WTC11 (cell line): Measurements from ENCODE around the gene HDAC8.

Experiments used
- ATF6 ChIP-seq: sonication (generic); formaldehyde crosslinking; IDR thresholded peaks from 2 replicates; pipeline ENCODE4 v1.8.1; 2023; ENCODE audit warnings: mild to moderate bottlenecking, missing genetic modification reagents
- CBFB ChIP-seq: sonication (generic); formaldehyde crosslinking; IDR thresholded peaks from 2 replicates; pipeline ENCODE4 v1.8.1; 2022; ENCODE audit warnings: mild to moderate bottlenecking, low read depth, missing genetic modification reagents
- CTCF ChIP-seq: fragments of 200-600 bp; IDR thresholded peaks from 2 replicates; pipeline ENCODE4 v1.8.0; 2022; ENCODE audit warnings: antibody characterized with exemption
- ELF4 ChIP-seq: sonication (generic); formaldehyde crosslinking; IDR thresholded peaks from 2 replicates; pipeline ENCODE4 v1.8.1; 2022; ENCODE audit warnings: low read depth, mild to moderate bottlenecking, moderate library complexity, missing genetic modification reagents
- ETV6 ChIP-seq: sonication (generic); formaldehyde crosslinking; IDR thresholded peaks from 2 replicates; pipeline ENCODE4 v1.8.1; 2022; ENCODE audit warnings: mild to moderate bottlenecking, missing genetic modification reagents
- FOXP4 ChIP-seq: sonication (generic); formaldehyde crosslinking; IDR thresholded peaks from 2 replicates; pipeline ENCODE4 v1.8.0; 2022; ENCODE audit warnings: mild to moderate bottlenecking, missing genetic modification reagents
- JUN ChIP-seq: sonication (generic); formaldehyde crosslinking; IDR thresholded peaks from 2 replicates; pipeline ENCODE4 v1.8.0; 2023; ENCODE audit warnings: mild to moderate bottlenecking, missing genetic modification reagents
- SP1 ChIP-seq: sonication (generic); formaldehyde crosslinking; conservative IDR thresholded peaks from 2 replicates; pipeline ENCODE4 v1.8.1; 2022; ENCODE audit warnings: missing genetic modification reagents
- STAT6 ChIP-seq: sonication (generic); formaldehyde crosslinking; conservative IDR thresholded peaks from 2 replicates; pipeline ENCODE4 v1.8.1; 2023; ENCODE audit warnings: mild to moderate bottlenecking, low read depth, missing genetic modification reagents, moderate library complexity
- TP53 ChIP-seq: sonication (generic); formaldehyde crosslinking; IDR thresholded peaks from 2 replicates; pipeline ENCODE4 v1.8.1; 2023; ENCODE audit warnings: mild to moderate bottlenecking, missing genetic modification reagents
- ZNF138 ChIP-seq: sonication (generic); formaldehyde crosslinking; conservative IDR thresholded peaks from 2 replicates; pipeline ENCODE4 v1.8.1; 2022; ENCODE audit warnings: mild to moderate bottlenecking, moderate library complexity, missing genetic modification reagents
- ZNF416 ChIP-seq: fragments of 250-450 bp; sonication (Bioruptor Pico); IDR thresholded peaks from 2 replicates; pipeline ENCODE4 v1.9.0; 2021; ENCODE audit warnings: mild to moderate bottlenecking, inconsistent platforms
- TF ChIP-seq, protein P1 (sequence below): sonication (generic); formaldehyde crosslinking; IDR thresholded peaks from 2 replicates; pipeline ENCODE4 v1.8.0; 2022; ENCODE audit warnings: mild to moderate bottlenecking, missing genetic modification reagents

- TF ChIP-seq ETV6 (CRISPR knock-in tag) (no peak), ZNF138 (CRISPR knock-in tag) (no peak), ATF6 (CRISPR knock-in tag) (no peak), STAT6 (no peak), JUN (CRISPR knock-in tag) (no peak), ZNF416 (CRISPR knock-in tag) (no peak), TP53 (CRISPR knock-in tag) (no peak), FOXP4 (CRISPR knock-in tag) (no peak), CTCF (no peak), CBFB (CRISPR knock-in tag) (no peak), ELF4 (CRISPR knock-in tag) (no peak), SP1 (CRISPR knock-in tag) (no peak)
- TF ChIP-seq, protein P1, sequence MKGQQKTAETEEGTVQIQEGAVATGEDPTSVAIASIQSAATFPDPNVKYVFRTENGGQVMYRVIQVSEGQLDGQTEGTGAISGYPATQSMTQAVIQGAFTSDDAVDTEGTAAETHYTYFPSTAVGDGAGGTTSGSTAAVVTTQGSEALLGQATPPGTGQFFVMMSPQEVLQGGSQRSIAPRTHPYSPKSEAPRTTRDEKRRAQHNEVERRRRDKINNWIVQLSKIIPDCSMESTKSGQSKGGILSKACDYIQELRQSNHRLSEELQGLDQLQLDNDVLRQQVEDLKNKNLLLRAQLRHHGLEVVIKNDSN: no peak
Observed at GRCh38 chrX:72340626-72341025, 232.0 kb downstream of the HDAC8 start.
